ENCODE results near the gene GRK5.
"Not testable (repeated sequence)": the region's sequence is repeated elsewhere in the genome, so short reads cannot be mapped to it uniquely, and the experiment has no call there.

Gene GRK5

DNA sequence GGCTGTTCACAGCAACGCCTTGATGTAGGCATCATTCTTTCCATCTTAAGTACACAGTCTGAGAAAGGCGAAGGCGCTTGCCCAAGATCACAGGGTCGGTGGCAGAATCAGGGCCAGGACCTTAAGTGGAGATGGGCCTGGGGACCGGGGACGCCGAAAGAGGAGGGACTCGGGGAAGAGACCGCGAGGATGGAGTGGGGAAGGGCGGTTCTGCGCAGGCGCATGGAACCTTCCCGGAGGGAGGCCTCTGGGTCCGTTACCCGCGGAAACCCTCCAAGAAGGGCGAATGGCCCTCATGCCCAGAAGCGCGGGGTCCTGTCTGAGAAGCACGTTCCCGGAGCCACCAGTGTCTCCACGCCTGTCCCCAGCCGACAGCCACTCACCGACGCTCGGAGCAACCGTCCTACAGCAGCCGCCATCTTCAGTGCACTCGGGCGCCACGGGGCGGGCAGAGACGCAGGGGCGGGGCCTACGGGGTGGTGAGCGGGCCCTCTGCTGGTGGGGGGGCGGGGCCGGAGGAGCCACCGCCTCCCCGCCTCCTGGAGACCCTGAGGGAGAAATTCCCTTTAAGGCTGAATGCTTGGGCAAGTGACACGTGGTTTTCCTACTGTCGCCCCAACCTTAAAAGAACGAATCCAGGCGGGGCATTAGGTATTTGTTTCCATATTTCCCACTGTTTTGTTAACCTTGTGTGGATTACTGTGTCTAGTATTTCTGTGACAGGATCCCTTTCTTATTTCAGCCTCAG is 28.8 kb upstream of the GRK5 start, which contains the start of gene PRDX3:
PRDX3 (minus strand) TSS at position 441 of the 748 bp plus-strand sequence; CDS start at position 419, 22 bp downstream.
- ChIA-PET CTCF (no interaction called here), POLR2A (no interaction called here)
- TF ChIP-seq, protein P1, sequence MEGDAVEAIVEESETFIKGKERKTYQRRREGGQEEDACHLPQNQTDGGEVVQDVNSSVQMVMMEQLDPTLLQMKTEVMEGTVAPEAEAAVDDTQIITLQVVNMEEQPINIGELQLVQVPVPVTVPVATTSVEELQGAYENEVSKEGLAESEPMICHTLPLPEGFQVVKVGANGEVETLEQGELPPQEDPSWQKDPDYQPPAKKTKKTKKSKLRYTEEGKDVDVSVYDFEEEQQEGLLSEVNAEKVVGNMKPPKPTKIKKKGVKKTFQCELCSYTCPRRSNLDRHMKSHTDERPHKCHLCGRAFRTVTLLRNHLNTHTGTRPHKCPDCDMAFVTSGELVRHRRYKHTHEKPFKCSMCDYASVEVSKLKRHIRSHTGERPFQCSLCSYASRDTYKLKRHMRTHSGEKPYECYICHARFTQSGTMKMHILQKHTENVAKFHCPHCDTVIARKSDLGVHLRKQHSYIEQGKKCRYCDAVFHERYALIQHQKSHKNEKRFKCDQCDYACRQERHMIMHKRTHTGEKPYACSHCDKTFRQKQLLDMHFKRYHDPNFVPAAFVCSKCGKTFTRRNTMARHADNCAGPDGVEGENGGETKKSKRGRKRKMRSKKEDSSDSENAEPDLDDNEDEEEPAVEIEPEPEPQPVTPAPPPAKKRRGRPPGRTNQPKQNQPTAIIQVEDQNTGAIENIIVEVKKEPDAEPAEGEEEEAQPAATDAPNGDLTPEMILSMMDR (IDR thresholded peaks at IDR 0.05; ENCODE audit: insufficient read depth, low read length, missing control alignments), result peak; percentile 27

DNA sequence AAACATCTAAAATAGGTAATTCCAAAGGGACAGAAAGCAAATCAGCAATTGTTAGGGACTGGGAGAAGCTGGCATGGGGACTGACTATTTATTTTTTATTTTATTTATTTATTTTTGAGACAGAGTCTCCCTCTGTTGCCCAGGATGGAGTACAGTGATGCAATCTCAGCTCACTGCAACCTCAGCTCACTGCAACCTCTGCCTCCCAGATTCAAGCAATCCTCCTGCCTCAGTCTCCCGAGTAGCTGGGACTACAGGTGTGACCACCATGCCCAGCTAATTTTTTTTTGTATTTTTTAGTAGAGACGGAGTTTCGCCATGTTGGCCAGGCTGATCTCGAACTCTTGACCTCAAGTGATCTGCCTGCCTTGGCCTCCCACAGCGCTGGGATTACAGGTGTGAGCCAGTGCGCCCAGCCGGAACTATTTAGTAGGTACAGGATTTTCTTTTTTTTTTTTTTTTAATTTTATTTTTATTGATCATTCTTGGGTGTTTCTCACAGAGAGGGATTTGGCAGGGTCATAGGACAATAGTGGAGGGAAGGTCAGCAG is 26.4 kb upstream of the GRK5 start:
- H3K4me3 ChIP-seq (ENCODE audit: low read depth, low read length); DNase-seq (ENCODE audit: low read depth, low spot score); POLR2A ChIA-PET: not testable (repeated sequence)
- CTCF ChIA-PET, result interaction anchor here (0.7 to 1.5 kb wide), 2 partner anchors 9 to 71 kb away, joined by 3 to 8 read pairs; no protein-coding TSS in a partner anchor

More for the DNA sequence above, 28.8 kb upstream of the GRK5 start, which contains the start of gene PRDX3:
- peak within 1 kb of the TSS; percentile 97 for H3K4me3 ChIP-seq (ENCODE audit: low read depth, low read length)
- no peak for DNase-seq (ENCODE audit: low read depth, low spot score)

DNA sequence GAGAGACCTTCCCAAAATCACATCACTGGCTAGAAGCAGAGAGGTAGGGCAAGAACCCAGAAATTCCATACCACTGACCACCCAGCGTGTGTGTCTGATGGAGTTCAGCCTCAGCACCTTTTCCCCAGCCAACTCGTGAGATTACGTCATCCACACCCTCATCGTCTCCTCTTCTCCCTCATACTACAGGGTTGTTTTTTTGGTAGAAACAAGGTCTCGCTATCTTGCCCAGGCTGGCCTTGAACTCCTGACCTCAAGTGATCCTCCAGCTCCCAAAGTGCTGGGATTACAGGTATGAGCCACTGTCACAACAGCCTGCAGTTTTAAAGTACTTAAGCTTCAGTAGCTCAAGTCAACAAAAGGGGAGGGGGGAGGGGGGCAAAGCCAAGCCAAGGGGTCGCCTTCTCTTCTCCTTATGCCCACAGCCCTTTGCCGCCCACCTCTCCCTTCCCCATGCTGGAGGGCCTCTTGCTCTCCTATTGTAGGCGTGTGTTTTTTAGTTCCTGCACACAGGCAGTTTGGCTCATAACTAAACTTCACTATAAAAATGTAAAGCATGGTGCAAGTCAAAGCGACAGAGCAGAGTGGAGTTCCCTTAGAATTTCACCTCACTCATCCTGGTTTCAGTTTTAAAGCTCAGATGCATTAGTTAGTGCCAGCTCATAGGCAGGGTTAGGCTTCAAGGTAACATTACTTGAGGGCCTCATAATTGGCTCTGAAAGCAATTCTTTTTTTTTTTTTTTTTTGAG is 23.5 kb upstream of the GRK5 start:
- TF ChIP-seq, protein P1 (IDR thresholded peaks at IDR 0.05; ENCODE audit: insufficient read depth, low read length, missing control alignments), result no peak
- ChIA-PET POLR2A (no interaction called here), CTCF (interaction anchor here (0.9 to 2.0 kb wide), 2 partner anchors 15 to 259 kb away, joined by 4 to 11 read pairs; no protein-coding TSS in a partner anchor)
- H3K4me3 ChIP-seq (ENCODE audit: low read depth, low read length), result no peak overlapping the region
- DNase-seq (ENCODE audit: low read depth, low spot score), result no peak

DNA sequence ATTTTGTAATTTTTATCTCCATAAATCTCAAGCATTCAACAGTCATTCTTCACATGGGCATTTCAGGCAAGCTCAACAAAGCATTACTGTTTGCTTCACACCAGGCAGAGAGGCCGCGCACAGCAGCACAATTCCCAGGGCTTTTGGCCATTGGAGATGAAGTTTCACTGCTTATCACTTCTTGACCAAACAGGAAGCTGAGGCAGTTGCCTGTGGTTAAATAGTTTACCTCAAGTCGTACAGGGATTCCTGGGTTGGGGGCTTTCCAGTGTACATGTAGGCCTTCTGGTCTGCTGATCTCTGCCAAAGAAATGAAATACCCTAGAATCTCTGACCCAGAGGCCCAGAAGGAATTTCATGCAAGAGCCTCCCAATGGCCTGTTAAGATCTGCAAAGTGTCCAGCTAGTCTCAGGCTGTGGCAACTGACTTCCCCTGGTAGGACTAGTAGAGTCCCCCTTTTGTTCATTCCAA is 17.5 kb upstream of the GRK5 start:
- ChIA-PET POLR2A (interaction anchor here (1.1 kb wide), 1 partner anchor 64 kb away, joined by 3 read pairs; no protein-coding TSS in a partner anchor), CTCF (interaction anchor here (0.7 to 3.6 kb wide), 12 partner anchors 9 to 670 kb away, joined by 3 to 40 read pairs (median 4); no protein-coding TSS in a partner anchor)
- no peak for DNase-seq (ENCODE audit: low read depth, low spot score)
- TF ChIP-seq, protein P1 (IDR thresholded peaks at IDR 0.05; ENCODE audit: insufficient read depth, low read length, missing control alignments), result no peak
- no peak overlapping the region for H3K4me3 ChIP-seq (ENCODE audit: low read depth, low read length)

DNA sequence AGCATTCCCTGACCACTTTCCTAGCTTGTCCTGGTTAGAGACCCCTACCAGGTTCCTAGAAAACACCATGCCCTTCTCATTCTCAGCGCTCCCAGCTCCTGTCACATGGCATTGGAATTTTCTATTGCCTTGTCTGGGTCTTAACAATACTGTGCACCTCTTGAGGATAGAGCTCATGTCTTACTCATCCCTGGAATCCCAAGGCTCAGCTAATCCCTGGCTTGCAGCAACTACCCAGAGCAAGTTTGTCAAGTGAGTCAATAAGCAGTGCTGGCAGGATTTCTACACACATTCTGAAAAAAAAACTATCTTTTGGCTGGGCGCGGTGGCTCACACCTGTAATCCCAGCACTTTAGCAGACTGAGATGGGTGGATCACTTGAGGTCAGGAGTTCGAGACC is 17.0 kb upstream of the GRK5 start:
- peak; percentile 90 for DNase-seq (ENCODE audit: low read depth, low spot score)
- POLR2A ChIA-PET, result interaction anchor here (0.7 to 1.1 kb wide), 2 partner anchors 18 to 63 kb away, joined by 3 to 4 read pairs; no protein-coding TSS in a partner anchor
- CTCF ChIA-PET, result interaction anchor here (0.9 to 3.6 kb wide), 7 partner anchors 9 to 669 kb away, joined by 3 to 40 read pairs (median 6); no protein-coding TSS in a partner anchor
- H3K4me3 ChIP-seq (ENCODE audit: low read depth, low read length), result no peak overlapping the region
- TF ChIP-seq, protein P1 (IDR thresholded peaks at IDR 0.05; ENCODE audit: insufficient read depth, low read length, missing control alignments), result no peak

DNA sequence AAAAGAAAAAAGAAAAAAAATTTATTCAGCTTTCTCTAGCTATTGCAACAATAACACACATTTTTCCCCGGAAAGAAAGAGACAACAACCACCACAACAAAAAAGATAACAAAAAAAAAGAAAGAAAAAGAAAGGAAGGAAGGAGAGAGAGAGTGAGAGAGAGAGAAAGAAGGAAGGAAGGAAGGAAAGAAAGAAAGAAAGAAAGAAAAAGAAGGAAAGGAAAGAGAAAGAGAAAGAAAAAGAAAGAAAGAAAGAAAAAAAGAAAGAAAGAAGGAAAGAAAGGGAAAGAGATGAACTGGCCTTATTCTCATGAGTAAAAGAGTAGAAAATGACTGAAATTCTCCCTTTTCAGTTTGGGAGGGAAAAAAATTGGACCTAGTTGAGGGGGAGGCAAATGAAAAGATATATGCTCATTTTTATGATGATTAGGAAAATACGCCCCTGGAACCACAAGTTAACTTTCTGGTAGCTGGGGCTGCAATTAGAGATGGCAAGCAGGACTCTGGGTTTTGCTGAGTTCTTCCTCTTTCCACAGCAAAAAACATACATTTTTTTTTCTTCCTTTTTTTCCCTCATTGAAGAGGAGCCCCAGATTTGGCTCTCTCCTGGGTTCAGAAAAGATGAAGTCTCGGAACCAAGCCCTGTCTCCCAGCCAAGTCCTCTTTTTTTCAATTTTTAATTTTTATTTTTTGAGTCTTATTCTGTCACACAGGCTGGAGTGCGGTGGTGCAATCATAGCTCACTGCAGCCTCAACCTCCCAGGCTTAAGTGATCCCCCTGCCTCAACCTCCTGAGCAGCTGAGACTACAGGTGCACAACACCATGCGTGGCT is 16.2 kb upstream of the GRK5 start:
- ChIA-PET POLR2A (interaction anchor here (0.7 to 1.1 kb wide), 2 partner anchors 19 to 62 kb away, joined by 3 to 4 read pairs; no protein-coding TSS in a partner anchor), CTCF (interaction anchor here (0.9 to 3.6 kb wide), 3 partner anchors 8 to 254 kb away, joined by 4 to 40 read pairs (median 12); no protein-coding TSS in a partner anchor)
- no peak overlapping the region for H3K4me3 ChIP-seq (ENCODE audit: low read depth, low read length)
- TF ChIP-seq, protein P1 (IDR thresholded peaks at IDR 0.05; ENCODE audit: insufficient read depth, low read length, missing control alignments), result no peak
- DNase-seq (ENCODE audit: low read depth, low spot score), result no peak
